Suppressor macrophage treated with lipopolysaccharide for 1 hour (primary cell): ENCODE data around the gene ANAPC15.
A peak's percentile ranks its signal among the peaks of the same experiment; 100 is the strongest.

ENCODE experiments used
- DNase-seq, 3 donors: peaks; one replicate each; pipeline ENCODE4 v3.0.0-alpha.2; 2020 to 2022

The ANAPC15 gene

DNA sequence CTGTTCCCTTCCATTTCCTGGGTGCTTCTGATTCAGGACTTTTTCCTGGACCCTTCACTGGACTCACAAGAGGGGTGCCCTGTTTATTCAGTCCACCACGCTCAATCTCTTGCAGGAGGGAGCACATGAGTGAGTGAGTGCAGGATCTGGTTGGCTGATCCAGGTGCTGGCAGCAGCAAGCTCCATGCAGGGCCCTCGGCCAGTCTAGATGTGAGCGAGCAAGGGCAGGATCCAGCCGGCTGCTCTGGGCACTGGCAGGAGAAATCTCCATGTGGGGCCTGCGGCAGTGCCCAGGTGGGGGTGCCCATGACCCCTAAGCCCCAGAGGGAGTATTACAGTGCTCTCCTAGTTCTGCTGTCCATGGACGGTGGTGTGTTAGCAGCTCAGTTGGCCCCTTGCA, 11.6 kb upstream of the ANAPC15 start:
- no peak for DNase-seq

DNA sequence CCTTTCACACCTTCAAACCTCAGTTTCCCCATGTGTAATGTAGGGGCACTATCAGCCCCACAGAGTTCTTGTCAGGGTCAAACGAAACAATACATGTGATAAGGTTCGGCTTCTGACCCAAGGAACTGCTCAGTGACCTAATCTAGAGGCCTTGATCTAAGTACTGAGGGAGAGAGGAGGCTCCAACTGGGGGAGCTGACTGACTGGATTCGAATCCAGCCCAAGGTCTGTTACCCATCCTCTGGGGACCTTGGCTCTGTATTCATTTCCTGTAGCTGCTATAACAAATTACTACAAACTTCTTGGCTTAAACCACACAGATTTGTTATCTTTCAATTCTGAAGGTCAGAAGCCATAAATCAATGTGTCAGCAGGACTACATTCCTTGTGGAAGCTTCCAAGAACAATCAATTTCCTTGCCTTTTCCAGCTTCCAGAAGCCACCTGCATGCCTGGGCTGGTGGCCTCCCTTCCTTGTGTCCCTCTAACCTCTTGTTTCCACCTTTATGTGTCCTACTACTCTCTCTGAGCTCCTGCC, 10.7 kb upstream of the ANAPC15 start:
- DNase-seq, result no peak

DNA sequence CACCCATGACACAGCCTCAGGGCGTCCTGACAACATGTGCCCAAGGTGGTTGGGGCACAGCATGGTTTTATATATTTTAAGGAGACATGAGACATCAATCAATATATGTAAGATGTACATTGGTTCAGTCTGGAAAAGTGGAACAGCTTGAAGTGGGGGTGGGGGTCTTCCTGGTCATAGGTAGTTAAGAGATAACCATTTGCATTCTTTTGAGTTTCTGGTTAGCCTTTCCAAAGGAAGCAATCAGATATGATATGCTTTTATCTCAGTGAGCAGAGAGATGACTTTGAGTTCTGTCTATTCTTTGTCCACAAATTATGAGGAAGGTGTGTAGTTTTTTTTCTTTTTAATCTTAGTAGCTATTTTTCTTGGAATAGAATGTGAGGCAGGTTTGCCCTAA, 10.1 kb upstream of the ANAPC15 start:
- no peak for DNase-seq

DNA sequence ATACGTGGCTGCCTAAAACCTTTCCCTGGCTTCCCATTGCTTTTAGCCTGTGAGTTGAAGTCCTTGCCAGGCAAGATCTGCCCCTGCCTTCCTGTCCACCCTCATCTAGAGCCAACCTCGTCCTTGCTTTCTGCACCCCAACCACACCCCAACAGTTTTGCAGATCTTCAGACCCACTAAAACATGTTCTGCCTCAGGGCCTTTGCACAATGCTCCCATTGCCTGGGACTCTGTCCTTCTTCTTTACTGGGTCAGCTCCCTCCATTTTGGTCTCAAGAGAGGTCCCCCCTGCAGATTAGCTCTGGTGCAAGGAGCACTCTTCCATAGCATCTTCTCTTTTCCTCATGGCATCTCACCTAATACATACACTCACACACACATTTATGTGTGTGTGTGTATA, 8.4 kb upstream of the ANAPC15 start:
- no peak for DNase-seq

DNA sequence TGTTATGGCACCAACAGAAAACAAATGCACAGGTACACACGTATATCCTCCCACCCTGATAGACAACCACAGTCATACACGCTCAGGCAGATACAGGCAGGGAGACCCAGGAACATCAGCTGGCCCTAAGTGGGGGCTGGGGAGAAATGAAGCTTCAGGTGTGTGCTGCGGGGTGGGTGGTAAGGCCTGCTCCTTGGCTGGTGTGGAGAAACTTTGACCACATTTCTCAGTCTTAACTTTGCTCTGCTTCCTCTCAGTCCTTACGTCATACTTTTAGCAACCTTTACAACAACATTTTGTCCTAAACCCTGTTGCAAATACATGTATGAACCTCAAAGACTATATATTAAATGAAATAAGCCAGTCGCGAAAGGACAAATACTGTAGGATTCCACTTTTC, 6.7 kb upstream of the ANAPC15 start:
- no peak for DNase-seq

DNA sequence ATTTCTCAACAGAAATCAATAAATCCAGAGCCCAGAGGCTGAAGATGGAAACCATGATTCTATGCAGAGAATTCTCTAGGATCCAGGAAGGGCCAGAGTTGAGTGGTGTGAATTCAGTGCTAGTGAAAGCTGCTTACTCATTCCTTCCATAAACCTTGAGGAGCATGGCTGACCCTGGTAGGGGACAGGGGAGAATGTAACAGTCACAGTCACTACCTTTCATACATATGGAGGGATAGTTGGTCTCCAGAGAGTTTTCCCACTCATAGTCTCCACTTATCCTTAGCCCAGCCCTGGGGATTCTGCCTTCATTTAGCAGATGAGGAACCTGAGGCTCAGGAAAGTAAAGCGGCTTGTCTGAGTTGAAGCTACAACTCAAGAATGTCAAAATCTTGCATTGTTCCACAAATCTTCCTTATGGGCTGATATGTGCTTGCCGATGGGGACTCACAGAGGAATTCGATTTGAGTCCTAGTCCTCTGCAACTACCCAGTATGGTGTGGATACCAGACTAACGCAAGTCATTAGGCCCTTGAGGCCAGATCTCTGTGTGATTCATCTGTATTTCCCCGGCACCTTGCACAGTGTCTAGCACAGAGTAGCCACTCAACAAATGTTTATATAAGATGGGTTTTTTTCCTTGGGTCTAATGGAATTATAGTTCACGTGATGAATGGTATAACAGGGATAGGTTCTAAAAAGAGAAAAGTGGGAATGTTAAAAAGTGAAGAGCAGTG, 3.7 kb upstream of the ANAPC15 start:
- DNase-seq, result peak in 1 of 3 donors; percentile 24

DNA sequence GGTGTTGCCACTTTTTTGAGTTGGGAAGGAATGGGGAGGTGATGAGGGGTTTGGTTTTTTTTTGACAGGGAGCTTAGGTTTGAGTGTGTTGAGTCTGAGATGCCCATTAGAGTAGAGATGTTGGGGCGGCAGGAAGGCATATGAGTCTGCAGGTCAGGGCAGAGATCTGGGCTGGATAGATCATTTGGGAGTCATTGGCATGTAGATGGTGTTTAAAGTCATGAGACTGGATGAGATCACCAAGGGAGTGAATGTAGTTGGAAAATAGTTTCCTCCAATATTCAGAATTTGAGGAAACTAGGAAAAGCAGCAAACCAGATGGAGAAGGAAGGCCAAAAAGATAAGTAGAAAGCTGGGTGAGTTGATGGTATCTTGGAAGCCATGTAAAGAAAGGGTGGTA, 2.1 kb upstream of the ANAPC15 start:
- no peak for DNase-seq

DNA sequence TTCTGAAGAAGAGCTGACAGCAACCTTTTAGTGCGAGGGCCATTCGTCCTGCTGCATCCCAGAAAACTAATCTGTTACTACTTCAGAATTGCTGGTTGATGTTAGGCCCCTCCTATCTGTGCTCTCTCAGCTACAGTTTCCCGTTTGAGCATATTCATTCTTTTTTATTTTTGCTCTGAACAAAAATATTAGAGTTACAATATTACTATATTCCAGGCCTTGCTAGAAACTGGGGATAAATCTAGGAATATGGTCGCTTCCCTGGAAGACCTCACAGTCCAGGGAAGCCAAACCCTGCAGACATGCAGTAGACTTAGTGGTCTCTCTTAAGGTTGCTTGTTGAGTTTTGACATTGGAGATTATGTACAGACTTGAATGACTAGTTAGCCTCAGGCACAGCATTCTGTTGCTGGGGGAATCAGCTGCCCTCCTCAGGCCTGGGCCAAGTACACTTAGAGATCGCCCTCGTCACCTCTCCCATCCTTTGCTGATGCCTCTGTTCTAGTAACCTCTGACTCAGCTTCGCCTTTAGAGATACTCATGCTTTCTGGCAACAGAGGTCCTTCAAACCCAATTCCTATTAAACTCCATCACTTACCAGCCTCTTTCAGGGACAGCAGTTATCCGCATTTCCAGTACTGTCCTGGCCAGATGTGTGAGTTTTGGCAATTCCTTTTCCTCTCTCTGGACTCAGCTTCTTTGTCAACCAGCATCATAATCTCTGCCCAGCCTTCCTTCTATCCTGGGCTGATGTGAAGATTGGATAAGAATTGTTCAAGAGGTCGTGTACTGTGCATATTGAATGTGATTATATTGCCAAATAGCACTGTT, 698 bp upstream of the ANAPC15 start:
- DNase-seq, result no peak

DNA sequence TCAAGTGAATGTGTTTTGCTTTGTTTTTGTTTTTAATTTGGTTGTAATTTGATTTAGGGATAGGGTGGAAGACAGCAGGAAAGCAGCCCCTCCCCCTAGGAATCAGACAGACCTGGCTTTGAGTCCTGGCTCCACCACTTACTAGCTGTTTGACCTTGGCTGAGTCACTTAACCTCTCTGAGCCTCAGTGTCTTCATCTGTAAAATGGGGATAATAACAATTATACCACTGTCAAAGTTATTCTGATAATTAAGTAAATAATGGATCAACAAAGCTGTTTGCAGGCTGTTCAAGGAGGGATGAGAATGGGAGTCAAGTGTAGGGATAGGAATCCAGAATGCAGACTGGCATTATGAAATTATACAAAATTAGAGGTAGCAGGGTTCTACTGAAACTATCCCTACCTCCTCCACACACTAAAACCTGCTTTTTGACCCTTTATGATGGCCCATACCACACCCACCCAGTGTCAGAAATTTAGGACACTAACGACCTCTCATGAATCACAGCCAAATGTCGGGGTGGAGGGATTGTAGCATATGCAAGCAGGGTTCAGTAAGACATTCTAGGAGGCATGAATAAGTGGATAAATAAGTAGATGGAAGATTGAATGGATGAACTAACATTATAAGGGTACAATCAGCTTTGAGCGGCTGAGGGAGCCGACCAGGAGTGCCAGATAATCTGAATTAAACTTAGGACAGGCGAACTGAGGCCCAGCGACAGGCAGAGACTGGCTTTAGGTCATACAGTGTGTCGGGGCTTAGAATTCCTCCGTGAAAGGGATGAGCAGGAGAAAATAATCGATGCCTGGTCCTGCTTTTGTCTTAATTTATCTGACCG, 974 bp downstream of the ANAPC15 start:
- DNase-seq, result no peak

DNA sequence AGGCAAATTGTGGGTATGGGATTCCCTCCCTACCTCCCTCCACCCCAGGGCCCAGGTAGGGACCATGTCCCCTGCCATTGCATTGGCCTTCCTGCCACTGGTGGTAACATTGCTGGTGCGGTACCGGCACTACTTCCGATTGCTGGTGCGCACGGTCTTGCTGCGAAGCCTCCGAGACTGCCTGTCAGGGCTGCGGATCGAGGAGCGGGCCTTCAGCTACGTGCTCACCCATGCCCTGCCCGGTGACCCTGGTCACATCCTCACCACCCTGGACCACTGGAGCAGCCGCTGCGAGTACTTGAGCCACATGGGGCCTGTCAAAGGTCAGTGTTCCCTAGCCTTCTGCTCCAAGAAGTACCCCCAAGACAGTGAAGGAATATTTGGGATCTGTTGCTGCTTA, 6.6 kb downstream of the ANAPC15 start, which contains the start of gene TOMT:
TSS of gene TOMT (plus strand) at position 37 of the 400 bp plus-strand sequence. CDS start at position 65, 28 bp downstream.
- DNase-seq, result no peak

DNA sequence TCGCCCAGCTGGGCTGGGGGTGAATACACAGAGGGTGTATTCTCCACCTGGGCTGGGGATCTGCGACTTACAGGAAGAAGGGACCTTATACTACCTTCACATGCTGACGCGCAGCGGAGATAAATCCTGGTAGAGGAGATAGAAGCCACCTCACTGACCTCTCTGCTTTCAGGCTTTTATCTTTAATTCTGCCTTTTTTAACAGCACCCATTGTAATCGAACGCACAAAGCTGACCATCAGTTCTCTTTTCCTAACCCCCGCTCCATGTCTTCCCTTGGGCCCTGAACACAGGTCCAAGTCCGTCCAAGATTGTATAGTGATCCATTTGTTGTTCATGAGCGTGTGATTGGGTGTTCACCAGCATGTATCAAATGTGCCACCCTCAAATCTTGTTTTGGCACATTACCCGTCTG, 8.7 kb downstream of the ANAPC15 start:
- no peak for DNase-seq

DNA sequence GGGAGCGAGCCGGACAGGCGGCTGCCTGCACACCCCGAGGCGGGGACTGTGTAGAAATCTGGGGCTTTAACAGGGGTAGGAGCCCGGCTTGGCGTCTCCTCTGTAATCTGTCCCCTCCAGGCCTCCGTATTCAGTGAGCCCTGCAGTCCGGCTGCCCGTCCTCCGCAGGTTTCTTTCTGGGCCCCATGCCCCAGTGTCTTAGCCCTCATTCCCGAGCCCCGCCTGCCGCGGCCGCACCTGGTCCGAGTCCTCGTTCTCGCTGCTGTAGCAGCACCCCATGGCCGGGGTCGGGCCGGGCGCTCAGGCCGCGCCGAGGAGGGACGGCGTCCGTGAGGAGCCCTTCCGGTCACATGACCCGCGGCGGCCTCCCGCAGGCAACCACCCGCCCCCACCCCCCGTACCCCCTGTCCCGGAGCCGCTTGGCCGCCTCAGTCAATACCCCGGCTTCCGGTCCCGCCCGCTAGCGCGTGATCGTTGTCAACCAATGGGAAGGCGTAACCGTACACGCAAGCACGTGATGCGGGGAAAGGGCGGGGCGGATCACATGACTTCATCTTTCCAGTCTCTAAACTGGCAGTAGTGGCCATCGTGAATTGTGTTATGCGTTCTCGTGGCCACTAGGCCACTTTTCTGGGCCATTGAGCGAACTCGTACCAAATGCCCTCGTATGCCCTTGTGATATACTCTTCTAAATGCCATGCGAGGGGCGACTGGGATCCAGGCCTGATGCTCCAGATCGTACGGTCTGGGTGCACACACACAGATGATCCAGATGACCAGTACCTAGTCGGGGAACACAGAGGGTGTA, 9.3 kb downstream of the ANAPC15 start, which contains the start of gene LAMTOR1:
TSS of gene LAMTOR1 (minus strand) at position 352 of the 808 bp plus-strand sequence. CDS start at position 279, 73 bp downstream.
- DNase-seq, result peak; percentile 99

DNA sequence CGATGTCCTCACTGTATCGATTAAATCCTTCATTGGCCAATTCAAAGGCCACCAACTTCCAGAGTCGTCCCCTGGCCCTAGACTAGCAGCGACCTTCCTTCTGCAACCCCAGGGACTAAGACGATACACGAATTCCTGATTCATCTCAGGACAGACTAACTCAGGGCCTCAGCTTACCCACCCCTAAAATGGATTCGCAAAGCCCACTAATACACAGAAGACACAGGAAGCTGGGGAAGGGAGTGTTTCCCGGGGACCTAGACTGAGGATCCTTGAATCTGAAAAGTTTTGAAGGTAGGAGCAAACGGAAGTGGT, 9.9 kb downstream of the ANAPC15 start:
- no peak for DNase-seq

DNA sequence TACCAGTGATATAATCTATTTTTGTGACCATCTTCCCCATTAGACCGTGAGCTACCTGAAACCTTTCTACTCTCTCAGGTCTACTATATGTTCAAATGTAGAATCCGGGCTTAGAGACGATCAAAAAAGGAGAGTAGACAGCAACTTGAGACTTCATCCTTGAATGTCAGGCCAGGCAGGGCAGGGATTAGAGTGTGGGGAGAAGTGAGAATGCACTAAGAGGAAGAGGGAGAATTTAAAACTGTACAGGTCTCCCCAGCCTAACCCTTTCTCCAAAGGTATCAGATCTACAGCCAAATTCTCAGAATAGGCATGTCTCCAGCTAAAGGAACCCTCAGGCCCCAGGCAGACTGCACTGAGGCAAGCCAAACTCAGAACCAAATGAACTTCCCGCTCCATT, 10.3 kb downstream of the ANAPC15 start:
- no peak for DNase-seq

DNA sequence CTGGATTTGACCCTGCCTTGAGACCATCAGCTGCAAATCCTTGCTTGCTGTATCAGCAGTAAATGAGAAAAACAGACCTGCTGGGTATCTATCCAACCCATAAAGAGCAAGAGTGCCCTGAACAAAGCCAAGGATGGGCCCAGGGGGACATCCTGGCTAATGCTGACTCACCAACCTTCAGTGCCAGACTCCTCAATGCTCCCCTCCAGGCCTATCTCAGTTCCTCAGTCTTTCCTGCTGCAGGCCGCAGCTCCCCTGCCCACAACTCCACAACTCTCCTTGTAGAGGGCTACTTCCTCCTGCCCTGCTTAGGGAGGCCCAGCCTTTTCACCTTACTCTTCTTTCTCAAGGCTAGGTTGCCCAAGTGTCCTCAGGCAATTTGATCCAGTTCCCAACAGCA, 12.0 kb downstream of the ANAPC15 start:
- peak; percentile 35 to 59 (median 43) for DNase-seq

DNA sequence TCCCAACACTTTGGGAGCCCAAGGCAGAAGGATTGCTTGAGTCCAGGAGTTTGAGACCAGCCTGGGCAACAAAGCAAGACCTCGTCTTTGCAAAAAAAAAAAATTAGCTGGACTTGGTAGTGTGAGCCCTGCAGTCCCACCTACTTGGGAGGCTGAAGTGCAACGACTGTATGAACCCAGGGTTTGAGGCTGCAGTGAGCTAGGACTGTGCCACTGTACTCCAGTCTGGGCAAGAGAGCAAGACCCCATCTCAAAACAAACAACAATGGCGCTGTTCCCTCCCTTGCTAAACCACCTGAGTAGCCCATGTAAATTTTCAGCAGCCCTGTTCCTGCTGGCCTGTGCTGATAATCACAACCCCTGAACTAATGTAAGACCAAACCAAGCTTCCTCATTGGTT, 12.5 kb downstream of the ANAPC15 start:
- no peak for DNase-seq

DNA sequence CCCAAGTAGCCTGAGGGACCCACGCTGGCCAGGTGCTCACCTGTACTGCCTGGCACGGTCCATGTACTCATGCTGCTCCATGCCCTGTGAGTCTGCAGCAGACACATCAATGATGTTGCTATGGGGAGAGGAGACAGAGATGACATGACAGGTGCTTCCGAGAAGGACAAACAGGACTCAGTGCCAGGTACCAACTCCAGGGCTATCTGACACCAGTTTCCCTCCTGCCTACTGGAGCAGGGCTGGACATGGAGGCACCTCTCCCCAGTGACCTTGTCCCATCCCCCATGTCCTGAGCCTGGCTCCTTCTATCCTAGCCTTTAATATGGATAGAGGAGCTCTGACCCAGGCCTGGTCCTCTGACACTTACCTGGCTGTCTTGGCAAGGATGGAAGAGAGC, 13.8 kb downstream of the ANAPC15 start:
- no peak for DNase-seq

DNA sequence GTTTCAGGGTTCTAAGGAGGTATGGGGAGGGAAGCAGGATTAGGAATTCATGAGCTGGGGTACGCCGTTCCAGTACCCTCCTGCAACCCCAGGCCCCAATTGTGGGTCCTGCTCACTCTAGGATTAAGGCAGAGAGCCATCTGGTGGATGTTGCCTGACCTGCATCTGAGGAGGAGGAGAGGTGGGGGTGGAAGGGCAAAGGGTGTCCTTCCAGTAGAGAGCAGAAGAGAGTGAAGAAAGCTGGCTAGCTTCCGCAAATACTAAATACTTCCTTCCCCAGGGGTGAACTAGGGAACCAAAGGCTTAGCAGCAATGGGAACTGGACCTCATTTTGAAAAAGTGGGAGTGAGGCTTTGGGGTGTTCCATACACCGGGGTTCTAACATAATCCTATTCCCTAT, 21.2 kb downstream of the ANAPC15 start:
- DNase-seq, result peak; percentile 89 to 90 (median 89)

DNA sequence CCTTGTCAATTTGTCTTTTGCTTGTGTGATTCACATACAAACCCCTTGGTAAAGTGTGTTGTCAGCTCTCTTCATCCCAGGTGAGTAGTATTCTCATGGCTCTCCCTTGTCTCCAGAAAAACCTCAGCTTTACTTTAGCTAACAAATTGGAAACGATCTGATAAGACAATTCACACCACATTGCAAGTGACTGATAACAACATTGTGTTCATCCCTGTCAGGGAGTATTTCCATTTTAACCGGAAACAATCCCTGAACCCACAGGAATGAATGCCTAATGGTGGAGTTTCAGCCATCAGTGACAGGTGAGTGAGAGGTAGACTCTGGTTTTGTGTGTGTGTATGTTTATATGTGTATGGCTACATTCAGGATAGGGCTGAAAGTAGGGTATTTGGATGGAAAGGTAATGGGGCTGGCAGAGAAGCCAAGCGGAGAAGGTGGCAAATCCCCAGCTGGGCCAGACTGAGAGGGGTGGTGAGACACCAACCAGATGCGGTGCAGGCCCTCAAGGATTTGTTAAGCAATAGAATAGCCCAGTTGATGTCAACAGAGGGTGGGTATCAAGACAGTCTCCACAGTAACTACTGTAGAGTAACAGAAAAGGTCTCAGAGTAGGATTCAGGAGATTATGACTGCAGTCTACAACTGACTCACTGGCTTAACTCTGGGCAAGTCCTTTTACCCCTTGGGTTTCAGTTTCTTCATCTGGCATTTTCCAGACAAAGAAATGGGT, 24.3 kb downstream of the ANAPC15 start:
- DNase-seq, result peak in 1 of 3 donors; percentile 36

DNA sequence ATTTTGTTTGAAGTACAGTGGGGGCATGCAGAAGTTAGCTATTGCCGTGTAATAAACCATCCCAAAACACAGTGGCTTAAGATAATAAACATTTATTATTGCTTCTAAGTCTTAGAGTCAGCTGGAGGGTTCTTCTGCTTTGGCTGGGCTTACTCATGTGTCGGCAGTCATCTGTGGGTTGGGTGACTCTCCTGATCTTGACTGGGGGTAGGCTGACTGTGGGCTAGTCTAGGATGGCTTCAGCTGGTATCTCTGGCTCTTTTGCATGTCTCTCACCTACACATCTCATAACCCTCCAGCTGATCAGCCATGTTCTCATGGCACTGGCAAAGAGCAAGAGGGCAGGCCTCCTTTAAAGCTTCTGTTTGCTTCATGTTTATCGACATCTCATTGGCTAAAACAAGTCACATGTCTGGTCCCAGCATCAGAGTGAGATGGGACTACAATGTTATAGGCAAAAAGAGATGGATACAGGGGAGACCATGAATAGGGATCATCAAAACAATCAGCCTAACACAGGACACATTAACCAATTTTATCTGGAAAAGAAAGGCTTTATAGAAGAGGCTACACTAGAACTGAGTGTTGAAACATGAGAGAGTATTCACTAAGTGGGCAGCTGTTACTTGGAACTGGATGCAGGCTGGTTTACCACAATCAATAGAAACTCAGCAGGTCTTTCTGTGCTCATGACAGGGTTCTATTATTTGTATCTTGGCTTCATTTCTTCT, 26.7 kb downstream of the ANAPC15 start:
- DNase-seq, result peak in 1 of 3 donors; percentile 20

DNA sequence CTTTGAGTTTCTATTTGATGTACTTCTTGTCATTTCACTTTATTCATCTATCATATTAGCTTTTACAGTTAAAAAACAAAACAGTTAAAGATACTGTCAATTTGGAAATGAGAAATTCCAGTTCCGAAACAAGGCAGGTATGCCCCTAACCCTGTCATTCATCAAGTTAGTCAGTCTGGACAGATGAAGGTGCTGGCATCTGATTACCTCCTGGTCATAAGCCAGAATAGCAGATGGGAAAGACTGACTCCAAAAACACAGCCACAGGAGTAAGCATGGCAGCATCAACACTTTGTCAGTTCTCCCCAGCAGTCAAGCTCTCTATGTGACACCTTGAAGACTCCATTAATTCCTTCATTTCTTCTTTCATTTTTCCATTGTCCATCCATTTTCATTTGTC, 27.5 kb downstream of the ANAPC15 start:
- DNase-seq, result no peak
